NOMO-1 treated with DMSO at 0.1 percent for 48 hours (cell line): ENCODE measurements around the gene GPR61.

Experiments used
- DNase-seq: peaks from one replicate; lab custom pipeline; 2025; ENCODE audit not compliant: unreplicated experiment; lab: John Stamatoyannopoulos, UW

The GPR61 gene

GRCh38 chr1:109508873-109509175 lies 30.8 kb upstream of the GPR61 start:
- DNase-seq, result no peak

- peak; percentile 54 for DNase-seq
These were observed 30.2 kb upstream of the GPR61 start, which contains the start of gene AMIGO1 for GRCh38 chr1:109509176-109510134. TSS of gene AMIGO1 (minus strand) at chr1:109509727. CDS start at chr1:109508912, 815 bp downstream.

DNA sequence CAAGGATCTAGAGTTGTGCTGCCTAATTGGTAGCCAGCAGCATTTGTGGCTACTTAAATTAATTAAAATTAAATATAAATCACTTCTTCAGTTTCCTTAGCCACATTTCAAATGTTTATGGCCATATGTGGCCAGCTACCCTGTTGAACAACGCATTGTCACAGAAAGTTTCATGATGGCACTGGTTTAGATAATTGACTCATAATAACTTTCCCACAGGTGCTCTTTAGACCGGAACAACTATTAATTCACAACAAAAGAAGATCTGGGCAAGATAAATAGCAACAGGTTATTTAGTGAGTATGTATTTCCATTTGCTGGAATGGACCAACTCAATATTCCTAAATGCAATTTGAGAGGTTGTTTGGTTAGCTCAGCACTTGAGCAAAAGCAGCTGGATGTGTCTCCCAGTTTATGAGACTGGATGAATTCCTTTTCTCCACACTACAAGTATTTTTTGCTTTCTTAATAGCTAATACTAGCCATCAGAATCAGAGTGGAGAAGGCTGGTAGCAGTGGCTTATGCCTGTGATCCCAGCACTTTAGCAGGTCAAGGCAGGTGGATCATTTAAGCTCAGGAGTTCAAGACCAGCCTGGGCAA lies 26.5 kb upstream of the GPR61 start:
- no peak for DNase-seq

- DNase-seq, result no peak
These were observed 24.8 kb upstream of the GPR61 start for GRCh38 chr1:109514846-109515245.

DNA sequence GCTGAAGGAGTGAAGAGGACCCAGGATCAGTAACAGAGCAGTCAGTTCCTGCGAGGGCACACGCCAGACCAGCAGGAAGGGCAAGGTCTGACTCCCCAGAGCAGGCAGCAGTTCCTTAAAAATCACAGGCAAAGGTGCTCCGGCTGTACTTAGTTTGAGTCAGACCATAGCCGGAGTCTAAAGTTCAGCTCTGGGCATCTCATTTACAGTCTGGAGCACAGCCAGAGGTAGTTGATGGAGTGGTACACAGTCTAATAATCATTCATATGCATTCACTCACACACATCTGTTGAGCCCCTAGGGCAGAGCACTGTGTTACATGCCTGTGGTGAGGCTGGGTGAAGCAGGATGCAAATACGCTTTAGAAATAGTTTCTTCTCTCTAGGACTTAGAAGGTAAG lies 22.8 kb upstream of the GPR61 start:
- DNase-seq, result no peak

GRCh38 chr1:109517337-109517736 lies 22.3 kb upstream of the GPR61 start:
- no peak for DNase-seq

DNA sequence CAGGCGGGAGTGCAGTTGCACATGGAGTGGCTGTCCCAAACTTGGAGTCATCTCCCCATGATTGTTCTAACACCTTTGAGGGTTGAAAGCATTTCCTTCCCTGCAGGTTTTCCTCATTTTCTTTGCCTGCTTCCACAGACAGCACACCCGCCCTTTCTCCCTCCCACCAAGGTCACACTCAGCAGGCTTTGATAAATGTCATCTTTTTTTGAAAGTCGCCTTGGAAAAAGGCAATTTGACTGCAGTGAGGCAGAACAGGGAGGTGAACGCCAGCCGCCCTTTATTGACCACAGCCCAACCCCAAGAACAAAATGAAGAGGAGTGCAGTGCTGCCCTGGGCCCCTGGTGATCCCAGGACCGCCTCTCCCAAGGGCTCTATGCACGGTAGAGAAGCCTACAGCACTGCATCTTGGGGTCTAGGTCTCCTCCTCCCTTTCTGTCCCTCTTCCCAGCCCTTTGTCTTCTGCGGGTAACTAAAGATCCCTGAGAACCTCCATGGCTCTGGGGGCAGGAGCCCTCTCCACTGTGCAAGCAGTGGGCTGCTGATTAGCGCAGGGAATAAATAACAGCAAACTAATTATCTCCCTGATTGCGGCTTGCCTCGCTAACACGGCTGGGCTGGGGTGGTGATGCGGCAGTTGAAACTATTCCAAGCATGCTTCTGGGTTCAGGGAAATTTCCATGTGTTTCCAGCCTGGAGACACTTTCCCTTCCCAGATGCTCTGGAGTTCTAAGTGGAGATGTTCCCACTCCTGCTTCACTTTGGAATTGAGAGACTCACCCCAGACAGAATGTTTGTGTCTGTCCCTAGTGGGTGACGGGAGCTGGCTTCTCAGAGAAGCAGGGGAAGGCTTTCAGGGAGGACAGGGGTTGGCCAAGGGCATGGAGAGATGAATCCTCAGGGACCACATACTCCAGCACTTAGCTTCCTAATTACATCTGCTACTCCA lies 18.4 kb upstream of the GPR61 start:
- no peak for DNase-seq

DNA sequence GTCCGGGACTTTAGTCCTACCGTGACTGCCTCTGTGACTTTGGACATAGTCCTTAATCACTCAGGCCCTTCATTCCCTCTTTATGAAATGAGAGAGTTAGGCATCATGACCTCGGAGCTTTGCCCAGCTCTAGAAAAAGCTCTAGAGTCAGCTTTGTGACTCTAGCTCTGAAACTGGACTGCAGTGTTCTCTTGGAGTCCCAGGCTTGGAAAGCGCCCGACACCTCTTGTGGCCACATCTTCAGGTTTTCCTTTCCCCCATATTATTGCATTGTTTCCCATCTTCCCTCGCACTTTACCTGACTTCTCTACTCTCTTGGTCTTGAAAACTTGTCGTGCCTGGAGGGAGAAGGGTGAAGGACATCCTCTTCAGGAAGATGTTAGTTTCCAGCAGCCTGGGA lies 17.6 kb upstream of the GPR61 start:
- no peak for DNase-seq

DNA sequence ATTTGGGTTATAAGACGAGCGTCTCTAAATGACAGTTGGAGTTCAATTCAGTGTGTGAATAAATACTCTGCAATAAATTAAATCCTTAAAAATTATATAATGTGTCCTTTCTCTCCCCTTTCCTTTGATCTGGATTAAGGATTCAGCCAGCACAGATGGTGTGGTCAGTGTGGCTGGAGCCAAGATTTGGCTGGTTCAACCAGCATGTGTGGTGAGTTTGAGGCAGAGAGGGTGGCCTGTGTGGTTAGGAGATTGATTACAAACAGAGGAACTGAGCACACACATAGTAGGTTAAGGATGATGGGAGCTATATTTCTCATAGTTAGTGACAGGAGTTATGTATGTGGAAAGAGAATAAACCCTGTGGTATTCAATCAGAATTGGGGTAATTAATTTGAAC lies 16.0 kb upstream of the GPR61 start:
- no peak for DNase-seq

DNA sequence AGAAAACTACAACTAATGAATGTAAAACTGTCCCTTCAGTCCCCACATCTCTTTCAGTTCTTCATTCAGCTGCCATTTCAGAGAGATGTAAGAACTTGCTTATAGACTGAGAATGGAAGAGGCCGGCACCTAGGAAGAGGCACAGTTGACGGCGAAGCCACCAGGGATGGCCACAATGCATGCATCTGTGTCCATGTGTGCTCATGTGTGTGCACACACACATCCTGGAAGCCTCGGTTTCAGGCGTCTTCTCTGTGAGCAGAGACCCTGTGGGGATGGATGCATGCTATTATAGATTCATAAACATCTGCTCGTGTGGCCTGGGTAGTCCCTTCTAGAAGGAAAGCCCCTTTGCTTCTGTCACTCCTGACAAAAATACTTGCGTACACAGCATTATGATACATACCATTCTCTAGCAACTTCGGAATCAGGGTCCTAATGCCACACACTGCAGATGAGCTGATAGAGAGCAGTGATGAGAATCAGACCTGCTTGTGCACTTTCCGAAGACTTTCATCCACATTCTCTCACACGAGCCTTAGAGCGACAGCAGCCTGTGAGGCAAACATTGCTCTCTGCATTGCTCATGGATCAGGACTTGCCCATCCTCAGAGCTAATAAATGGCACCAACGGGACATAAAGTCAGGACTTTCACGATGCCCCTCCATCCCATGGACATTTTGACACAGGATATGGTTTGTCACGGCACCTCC lies 12.4 kb upstream of the GPR61 start:
- DNase-seq, result no peak

DNA sequence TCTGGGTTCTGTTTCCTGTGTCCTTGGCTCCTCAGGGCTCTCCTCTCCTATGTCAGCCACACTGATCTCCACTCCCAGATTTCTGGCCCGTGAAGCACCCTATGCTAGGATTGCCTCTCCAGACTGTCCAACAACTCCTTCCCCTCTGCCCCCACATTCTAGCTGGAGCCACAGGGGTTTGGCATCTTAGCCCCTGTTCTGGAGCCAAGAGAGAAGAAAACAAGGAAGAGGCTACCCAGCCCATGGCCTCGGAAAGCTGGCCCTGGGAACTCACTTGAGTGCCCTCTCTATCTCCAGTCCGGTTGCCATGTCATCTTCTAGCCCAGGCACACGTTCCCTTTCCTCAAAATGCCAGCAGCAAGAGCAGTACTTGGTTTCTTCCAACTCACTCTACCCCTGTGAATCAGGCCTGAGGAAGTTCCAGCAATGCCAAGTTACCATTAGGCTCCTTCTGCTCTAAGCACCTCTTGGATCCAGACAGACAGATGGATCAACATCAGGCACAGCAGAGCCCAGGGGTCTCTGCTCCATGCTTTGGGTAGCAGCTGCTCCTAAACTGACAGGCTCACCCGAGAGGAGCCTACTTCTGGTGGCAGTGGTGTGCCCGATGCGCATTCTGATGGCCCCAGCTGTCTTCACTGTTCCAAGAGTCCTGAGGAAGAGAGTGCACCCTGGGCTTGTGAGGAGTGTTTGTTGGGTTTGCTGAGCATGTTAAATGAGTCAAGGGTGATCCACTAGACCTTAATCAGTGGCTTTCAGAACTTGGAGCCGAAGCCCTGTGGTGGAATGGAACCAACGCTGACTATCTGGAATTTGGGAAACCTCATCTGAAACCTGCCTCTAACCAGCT lies 11.6 kb upstream of the GPR61 start:
- DNase-seq, result no peak

- no peak for DNase-seq
These were observed 11.0 kb upstream of the GPR61 start for GRCh38 chr1:109528712-109529111.

DNA sequence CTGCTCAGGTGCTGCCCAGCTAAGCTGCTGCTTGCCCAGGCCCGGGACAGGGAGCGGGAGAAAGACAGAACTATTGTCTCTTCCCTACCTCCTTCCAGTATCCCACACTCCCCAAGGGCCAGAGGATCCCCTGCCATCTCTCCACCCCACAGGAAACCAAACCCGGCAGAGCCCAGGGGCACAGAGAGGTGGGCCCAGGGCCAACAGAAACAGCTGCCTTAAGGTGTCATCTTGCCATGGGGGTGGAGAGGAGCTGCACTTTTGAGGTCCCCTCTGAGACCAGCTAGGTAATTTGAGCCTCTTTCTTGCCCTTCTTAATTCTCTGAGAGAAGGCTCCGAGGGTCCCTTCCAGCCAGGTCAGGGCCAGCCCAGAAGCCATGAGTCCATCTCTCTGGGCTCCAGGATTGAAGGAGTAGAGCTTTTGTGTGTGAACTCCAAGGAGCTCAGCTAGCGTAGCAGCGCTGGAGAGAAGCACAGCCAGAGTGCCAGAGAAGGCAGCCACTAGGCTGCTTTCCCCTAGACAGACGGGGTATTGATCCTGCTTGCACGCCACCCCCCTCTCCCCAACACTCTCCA lies 9.7 kb upstream of the GPR61 start:
- DNase-seq, result no peak

DNA sequence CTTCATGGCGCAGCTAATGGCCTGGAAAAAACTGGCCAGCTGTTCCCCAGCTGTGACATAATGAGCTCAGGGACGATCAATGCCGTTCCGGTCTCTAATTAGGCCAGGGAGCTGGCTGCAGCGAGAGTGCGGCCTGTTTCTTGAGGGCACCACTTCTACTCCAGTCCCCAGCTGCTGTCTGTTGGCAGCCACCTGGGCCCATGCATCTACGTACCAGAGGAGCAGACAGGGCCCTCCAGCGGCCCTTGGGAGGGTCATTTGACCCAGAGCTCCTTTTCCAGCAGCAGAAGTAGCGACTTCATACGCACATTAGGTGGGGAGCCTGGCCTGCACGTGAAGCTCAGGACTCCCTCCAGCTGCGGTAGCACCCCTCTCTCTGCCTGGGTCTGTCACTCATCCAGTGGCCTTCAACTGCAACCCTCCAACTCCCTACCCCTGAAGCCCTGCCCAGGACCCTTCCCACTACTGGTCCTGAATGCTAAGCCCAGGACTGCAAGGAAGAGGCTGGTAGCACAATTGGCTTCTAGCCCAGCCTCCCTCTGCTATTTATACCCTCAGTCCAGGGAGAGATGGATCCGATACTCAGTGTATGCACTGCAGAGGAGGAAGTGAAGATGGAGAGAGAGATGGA lies 9.1 kb upstream of the GPR61 start:
- no peak for DNase-seq

DNA sequence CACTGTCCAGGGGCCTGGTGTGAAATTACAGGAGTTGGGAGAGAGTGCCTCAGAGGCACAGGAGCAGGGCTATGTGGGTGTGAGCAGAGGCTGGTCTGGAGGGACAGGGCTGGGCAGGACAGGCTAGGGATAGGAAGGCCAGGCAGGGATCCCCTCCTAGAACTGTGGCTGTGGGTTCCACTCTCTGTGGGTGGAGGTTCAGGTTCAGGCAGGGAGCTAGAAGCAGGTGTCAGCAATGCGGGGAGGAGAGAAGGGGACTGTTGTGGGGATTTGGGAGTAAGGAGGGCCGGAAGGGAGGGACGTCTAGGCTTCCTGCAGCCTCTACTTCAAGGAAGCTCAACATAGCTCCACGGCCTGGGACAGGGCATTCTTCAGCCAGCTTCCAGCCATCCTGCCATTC lies 8.3 kb upstream of the GPR61 start:
- no peak for DNase-seq

DNA sequence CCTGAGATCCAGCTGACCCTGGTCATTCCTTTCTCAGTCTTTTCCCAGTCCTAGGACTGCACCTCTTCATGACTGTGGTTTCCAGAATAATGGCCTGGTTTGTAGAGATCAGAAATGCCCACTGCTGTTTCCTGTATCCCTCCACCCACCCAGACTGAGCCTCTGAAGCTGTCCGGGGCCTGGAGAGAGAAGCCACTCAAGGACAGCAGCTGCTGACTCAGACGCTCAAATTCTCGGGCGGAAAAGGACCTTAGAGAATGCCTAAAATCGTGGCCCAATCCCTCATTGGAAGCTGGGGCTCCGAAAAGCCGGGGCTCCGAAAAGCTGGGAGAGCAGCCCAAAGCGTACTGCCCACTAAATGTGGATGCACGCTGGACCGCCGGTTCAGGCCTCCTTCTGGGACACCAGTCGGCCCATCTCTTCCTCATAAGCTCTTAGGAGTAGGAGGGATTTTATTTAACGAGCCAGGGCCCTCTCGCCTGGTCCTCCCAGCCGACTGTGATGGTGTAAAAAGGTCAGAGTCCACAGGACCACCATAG lies 7.8 kb upstream of the GPR61 start:
- no peak for DNase-seq

GRCh38 chr1:109532365-109533136 lies 7.1 kb upstream of the GPR61 start:
- DNase-seq, result peak; percentile 69

DNA sequence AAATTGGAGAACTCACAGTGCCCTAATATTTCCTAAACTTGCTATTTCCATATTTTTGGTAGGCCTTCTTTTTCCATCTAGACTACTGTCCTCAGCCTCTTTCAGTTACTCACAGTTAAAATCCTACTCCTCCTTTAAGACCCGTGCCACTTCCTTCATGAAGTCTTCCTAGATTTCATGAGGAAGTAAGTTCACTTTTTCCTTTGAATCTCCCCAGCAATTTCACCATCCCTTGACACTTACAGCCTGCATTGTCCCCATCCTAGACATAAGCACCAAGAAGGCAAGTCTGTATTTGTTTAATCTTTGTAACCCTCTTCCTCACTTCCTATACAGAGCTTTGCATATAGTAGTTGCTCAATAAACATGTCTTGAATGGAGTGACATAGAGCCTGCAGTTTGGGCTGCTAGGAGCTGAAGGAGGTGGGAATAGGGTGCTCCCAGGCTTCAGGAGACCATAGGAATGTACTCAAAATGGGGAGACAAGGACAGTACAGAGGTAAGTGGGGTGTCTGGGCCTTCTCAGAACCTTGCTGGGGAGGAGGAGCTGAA lies 5.3 kb upstream of the GPR61 start:
- DNase-seq, result no peak
